Stimulated activated naive CD4-positive, alpha-beta T cell (primary cell): ENCODE data around the gene ZNF627.
"Not testable (repeated sequence)": the region's sequence is repeated elsewhere in the genome, so short reads cannot be mapped to it uniquely, and the experiment has no call there.

Experiments
- DNase-seq, 6 experiments: peaks; one replicate each; lab custom pipeline; 2025; lab: John Stamatoyannopoulos, UW

Gene ZNF627

GRCh38 chr19:11597202-11598102 lies at the start of gene ZNF627:
TSS of gene ZNF627 (plus strand) at chr19:11597483. CDS start at chr19:11597628, 145 bp downstream.
- peak; percentile 89 to 98 (median 94) for DNase-seq

GRCh38 chr19:11547929-11548700 lies 49.2 kb upstream of the ZNF627 start:
- DNase-seq: no peak

- DNase-seq: no peak
Observed at GRCh38 chr19:11549386-11549953, 47.8 kb upstream of the ZNF627 start.

DNA sequence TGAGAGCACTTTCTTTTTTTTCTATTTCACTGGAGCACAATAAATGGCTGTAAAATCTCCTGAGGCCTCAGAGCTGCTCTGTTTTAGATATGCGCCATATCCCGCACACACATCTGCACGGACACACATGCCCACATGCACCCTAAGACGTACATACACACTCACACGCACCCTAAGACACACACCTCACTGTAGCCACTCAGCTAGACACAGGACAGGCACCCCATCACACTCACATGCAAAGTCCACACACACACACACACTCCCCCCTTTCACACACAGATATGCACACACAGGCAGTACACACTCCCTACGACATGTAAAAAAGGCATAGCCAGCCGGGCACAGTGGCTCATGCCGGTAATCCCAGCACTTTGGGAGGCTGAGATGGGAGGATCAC lies 47.0 kb upstream of the ZNF627 start:
- no peak for DNase-seq

- DNase-seq: no peak
Observed at GRCh38 chr19:11551603-11552235, 45.6 kb upstream of the ZNF627 start.

GRCh38 chr19:11552666-11553372 lies 44.5 kb upstream of the ZNF627 start:
- no peak for DNase-seq

GRCh38 chr19:11554160-11554559 lies 43.1 kb upstream of the ZNF627 start:
- no peak for DNase-seq

DNA sequence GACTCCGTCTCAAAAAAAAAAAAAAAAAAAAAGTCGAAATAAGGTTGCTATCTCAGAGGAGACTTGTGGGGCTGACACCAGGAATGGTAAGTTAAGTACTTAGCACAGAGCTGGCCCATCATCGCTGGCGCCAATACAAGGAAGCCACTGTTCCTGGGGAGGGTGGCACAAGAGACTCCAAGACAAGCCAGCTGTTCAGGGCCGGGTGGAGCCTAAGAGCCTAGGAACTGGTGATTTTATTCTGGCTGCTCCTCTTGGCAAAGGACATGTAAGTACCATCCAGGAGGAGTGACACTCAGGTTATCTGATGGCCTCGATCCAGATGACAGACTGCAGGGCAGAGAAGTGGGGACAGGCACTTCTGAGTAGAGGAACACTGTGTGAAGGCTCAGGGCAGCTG lies 42.0 kb upstream of the ZNF627 start:
- DNase-seq: no peak

- no peak for DNase-seq
Observed at GRCh38 chr19:11556634-11557420, 40.5 kb upstream of the ZNF627 start.

DNA sequence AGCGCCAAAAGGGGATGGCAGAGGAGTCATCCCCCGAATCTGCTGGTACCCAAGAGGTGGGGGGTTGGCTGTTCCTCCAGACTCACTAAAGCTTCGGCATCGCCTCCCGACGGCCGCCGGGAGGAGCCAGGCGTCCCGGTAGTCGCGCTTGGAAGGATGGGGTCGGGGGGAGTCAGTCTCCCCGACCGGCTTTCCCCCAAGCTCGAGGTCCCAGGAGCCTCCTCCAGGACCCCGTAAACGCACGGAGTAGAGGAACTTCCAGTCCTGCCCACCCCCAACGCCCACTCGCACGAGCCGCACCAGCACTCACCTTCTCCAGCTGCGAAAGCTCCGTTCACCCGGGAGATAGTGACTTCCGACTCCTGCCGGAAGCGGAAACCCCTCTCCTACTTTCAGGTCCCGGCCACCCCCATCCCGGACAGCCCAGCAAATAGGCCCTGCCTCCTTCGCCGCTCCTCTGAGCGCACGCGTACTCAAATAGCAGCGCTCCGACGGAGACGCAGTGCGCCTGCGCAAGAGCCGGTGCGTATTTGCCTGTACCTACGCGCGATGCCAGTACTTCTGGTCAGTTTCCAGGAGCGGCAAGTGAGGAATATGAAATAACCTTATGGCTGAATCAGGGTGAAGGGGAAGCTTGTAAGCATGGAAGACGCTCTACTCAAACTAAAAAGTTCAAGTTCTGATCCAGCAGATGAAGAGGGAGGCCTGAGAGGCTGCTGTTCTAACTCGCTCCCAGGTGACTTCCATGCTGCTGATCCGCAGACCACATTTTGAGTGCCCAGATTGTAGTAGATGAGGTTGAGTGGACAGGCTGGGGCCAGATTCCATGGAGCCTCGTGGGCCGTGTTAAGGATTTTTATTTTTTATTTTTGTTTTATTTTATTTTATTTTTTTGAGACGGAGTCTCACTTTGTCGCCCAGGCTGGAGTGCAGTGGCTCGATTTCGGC lies 38.1 kb upstream of the ZNF627 start, which contains the start of gene ELOF1:
TSS of gene ELOF1 (minus strand) at position 350 of the 948 bp plus-strand sequence. CDS start 4,883 bp downstream, outside the sequence.
- DNase-seq: peak; percentile 85 to 96 (median 95)

- DNase-seq: peak; percentile 9 to 79 (median 61)
Observed at GRCh38 chr19:11560404-11561051, 36.8 kb upstream of the ZNF627 start.

- DNase-seq: no peak
Observed at GRCh38 chr19:11563532-11563931, 33.8 kb upstream of the ZNF627 start.

DNA sequence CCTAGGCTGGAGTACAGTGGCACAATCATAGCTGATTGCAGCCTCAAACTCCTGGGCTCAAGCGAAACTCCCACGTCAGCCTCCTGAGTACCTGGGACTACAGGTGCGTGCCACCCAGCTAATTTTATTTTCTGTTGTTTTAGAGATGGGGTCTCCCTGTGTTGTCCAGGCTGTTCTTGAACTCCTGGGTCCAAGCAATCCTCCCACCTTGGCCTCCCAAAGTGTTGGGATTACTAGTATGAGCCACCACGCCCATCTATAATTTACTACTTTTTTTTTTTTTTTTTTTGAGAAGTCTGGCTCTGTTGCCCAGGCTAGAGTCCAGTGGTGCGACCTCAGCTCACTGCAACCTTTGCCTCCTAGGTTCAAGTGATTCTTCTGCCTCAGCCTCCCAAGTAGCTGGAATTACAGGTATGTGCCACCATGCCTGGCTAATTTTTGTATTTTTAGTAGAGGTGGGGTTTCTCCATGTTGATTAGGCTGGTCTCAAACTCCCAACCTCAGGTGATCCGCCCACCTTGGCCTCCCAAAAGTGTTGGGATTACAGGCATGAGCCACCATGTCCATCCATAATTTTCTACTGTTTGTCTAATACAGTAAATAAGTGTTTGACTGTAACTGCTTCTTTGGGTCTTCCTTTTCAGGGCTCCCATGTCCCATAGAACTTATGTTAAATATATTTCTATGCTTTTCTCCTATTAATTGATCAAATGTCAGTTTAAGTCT lies 33.0 kb upstream of the ZNF627 start:
- not testable (repeated sequence) for DNase-seq

DNA sequence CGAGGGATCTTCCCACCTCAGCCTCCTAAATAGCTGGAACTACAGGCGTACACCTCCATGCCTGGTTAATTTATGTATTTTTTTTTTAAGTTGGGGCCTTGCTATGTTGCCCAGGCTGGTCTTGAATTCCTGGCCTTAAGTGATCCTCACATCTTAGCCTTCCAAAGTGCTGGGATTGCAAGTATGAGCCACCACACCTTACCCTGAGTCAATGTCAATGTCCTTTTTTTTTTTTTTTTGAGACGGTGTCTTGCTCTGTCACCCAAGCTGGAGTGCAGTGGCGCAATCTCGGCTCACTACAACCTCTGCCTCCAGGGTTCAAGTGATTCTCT lies 31.7 kb upstream of the ZNF627 start:
- not testable (repeated sequence) for DNase-seq

DNA sequence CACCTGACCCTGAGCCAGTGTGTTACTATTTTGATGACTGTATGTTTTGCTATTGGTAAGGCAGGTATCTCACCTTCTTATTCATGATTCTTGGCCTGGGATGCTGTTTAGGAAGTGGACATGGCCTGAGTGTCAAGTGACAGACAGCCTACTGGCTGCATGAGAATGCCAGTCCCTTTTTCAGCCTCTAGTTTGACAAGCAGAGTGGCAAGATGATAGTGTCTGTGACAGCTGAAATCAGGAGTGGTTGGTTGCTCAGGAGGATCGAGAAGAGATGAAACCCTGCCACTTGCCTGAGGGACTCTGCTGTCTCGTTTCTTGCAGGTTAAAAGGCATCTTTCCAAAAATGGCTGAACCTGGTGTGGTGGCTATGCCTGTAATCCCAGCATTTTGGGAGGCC lies 31.1 kb upstream of the ZNF627 start:
- DNase-seq: no peak

GRCh38 chr19:11570039-11570462 lies 27.2 kb upstream of the ZNF627 start:
- no peak for DNase-seq

DNA sequence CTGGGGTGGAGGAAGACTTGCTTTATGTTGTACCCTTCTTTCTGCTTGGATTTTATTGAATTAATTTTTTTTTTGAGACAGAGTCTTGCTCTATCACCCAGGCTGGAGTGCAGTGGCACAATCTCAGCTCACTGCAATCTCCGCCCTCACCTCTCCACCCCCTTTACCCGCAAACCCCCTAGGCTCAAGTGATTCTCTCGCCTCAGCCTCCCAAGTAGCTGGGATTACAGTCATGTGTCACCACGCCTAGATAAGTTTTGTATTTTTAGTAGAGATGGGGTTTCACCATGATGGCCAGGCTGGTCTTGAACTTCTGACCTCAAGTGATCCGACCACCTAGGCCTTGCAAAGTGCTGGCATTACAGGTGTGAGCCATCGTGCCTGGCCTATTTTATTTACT lies 23.9 kb upstream of the ZNF627 start:
- DNase-seq: not testable (repeated sequence)

DNA sequence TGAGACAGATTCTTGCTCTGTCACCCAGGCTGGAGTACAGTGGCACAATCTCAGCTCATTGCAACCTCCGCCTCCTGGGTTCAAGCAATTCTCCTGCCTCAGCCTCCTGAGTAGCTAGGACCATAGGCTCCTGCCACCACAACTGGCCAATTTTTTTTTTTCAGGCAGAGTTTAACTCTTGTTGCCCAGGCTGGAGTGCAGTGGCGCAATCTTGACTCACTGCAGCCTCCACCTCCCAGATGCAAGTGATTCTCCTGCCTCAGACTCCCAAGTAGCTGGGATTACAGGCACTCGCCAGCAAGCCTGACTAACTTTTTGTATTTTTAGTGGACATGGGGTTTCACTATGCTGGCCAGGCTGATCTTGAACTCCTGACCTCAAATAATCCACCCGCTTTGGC lies 23.5 kb upstream of the ZNF627 start:
- DNase-seq: not testable (repeated sequence)
